ENCODE data around the gene MAP1B.

Gene MAP1B

GRCh38 chr5:72134226-72134899 is 27.1 kb downstream of the MAP1B start:
- DNase-seq, result no peak

GRCh38 chr5:72137826-72138409 is 30.6 kb downstream of the MAP1B start:
- no peak for DNase-seq

- DNase-seq, result peak; percentile 14 to 23
These were observed 31.8 kb downstream of the MAP1B start for GRCh38 chr5:72138943-72139521.

GRCh38 chr5:72140711-72141110 is 33.4 kb downstream of the MAP1B start:
- DNase-seq, result no peak

- no peak for DNase-seq
These were observed 34.4 kb downstream of the MAP1B start for GRCh38 chr5:72141440-72142355.

GRCh38 chr5:72144762-72145161 is 37.5 kb downstream of the MAP1B start:
- DNase-seq, result no peak

GRCh38 chr5:72145348-72145747 is 38.1 kb downstream of the MAP1B start:
- no peak for DNase-seq

- no peak for DNase-seq
These were observed 38.8 kb downstream of the MAP1B start for GRCh38 chr5:72146056-72146455.

- no peak for DNase-seq
These were observed 40.3 kb downstream of the MAP1B start for GRCh38 chr5:72147569-72147968.

GRCh38 chr5:72149742-72150141 is 42.5 kb downstream of the MAP1B start:
- DNase-seq, result no peak

- no peak for DNase-seq
These were observed 43.9 kb downstream of the MAP1B start for GRCh38 chr5:72151169-72151568.

GRCh38 chr5:72151646-72152045 is 44.4 kb downstream of the MAP1B start:
- DNase-seq, result no peak

- DNase-seq, result no peak
These were observed 45.3 kb downstream of the MAP1B start for GRCh38 chr5:72152545-72152944.

- DNase-seq, result no peak
These were observed 46.3 kb downstream of the MAP1B start for GRCh38 chr5:72153551-72153950.

- DNase-seq, result no peak
These were observed 46.9 kb downstream of the MAP1B start for GRCh38 chr5:72154076-72154756.

- no peak for DNase-seq
These were observed 49.8 kb downstream of the MAP1B start for GRCh38 chr5:72156946-72157624.

GRCh38 chr5:72157625-72157962 is 50.3 kb downstream of the MAP1B start:
- no peak for DNase-seq

GRCh38 chr5:72159501-72159911 is 52.2 kb downstream of the MAP1B start:
- DNase-seq, result no peak

GRCh38 chr5:72160329-72160728 is 53.1 kb downstream of the MAP1B start:
- no peak for DNase-seq

GRCh38 chr5:72160959-72161358 is 53.7 kb downstream of the MAP1B start:
- no peak for DNase-seq

GRCh38 chr5:72161951-72162350 is 54.7 kb downstream of the MAP1B start:
- DNase-seq, result no peak

GRCh38 chr5:72163349-72163983 is 56.2 kb downstream of the MAP1B start:
- no peak for DNase-seq

All from stimulated activated CD4-positive, alpha-beta T cell treated with anti-CD3 and anti-CD28 coated beads, Interleukin-2, amount 100 ng/mL, for 24 hours (primary cell).